ENCODE measurements around the gene SOX12. TPM values are rescaled to one million over a fixed set of nuclear protein-coding genes. Genes with fewer than 3 reads are reported as not detected.

Gene SOX12
- total and polyA plus RNA-seq, 2 experiments from 2014 or later: 6.9 to 15.4 TPM

DNA sequence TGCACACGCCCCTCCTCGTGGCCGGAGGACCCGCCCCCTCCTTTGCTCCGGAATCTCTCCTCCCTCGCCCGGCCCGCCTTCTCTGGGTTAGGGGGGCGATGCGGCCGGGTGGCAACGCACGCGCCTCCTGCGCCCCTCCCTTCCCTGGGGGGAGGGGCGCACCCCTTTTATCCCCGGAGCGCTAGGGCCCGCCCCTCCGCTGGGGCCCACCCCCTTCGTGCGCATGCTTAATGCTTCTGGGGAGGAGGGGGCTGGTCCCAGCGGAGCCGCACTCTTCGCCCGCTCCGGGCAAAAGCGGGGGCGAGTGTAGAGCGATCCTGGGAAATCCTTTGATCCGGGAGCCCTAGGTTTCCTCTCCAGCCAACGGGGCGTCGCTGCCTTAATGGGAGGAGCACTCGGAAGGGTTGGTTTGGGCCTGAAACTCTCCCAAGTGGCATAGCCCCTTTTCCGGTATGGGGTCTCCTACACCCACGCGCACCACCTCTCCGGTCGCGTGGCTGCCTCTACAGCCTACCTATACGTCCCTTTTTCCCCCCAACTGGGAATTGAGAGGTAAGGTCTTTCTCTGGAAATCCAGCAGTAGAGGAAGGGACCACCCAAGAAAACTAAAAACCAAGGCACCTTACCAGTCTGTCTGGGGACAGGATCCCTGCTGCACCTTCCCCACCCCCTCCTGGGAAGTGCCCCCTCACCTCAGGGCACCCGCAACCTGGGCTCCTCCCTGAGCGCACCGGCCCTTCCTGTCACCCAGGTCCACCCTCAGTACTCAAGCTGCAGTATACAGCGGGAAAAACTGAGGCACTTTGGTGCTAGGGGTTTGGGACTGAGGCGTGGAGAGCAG lies 2.1 kb downstream of the SOX12 start:
- Histone ChIP-seq H3K4me3 (peak overlapping the region; percentile 61), H3K4me1 (ENCODE audit: insufficient read depth) (peaks cover 5% of the 10 kb centered on the region), H4K20me1 (ENCODE audit: insufficient read depth, poor library complexity, severe bottlenecking) (peaks cover 35% of the 10 kb centered on the region), H2AFZ (no peak overlapping the region), H3K9me3 (ENCODE audit: low read depth) (no peaks in the 10 kb centered on the region), H3K9me2 (replicated peaks; ENCODE audit: insufficient read depth) (no peaks in the 10 kb centered on the region), H3K36me3 (replicated peaks; ENCODE audit: insufficient read depth, low read depth) (no peaks in the 10 kb centered on the region), H3K4me2 (peak overlapping the region; percentile 97), H3K27me3 (no peaks in the 10 kb centered on the region), H3K27ac (peak overlapping the region; percentile 79), H3K79me2 (peaks cover 32% of the 10 kb centered on the region)
- 3% methylated on average over 26 of the region's 47 CpGs for WGBS (ENCODE audit: low lambda C conversion rate, missing lambda C conversion rate)
- peak; percentile 96 for DNase-seq (ENCODE audit: low spot score)
- TF ChIP-seq EZH2 (IDR thresholded peaks at IDR 0.05; ENCODE audit: borderline replicate concordance): no peak
- TF ChIP-seq EZH2phosphoT487 (IDR thresholded peaks at IDR 0.05; ENCODE audit: low read depth, severe bottlenecking, unreplicated experiment): no peak
- TF ChIP-seq, protein P1, sequence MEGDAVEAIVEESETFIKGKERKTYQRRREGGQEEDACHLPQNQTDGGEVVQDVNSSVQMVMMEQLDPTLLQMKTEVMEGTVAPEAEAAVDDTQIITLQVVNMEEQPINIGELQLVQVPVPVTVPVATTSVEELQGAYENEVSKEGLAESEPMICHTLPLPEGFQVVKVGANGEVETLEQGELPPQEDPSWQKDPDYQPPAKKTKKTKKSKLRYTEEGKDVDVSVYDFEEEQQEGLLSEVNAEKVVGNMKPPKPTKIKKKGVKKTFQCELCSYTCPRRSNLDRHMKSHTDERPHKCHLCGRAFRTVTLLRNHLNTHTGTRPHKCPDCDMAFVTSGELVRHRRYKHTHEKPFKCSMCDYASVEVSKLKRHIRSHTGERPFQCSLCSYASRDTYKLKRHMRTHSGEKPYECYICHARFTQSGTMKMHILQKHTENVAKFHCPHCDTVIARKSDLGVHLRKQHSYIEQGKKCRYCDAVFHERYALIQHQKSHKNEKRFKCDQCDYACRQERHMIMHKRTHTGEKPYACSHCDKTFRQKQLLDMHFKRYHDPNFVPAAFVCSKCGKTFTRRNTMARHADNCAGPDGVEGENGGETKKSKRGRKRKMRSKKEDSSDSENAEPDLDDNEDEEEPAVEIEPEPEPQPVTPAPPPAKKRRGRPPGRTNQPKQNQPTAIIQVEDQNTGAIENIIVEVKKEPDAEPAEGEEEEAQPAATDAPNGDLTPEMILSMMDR (IDR thresholded peaks at IDR 0.05; ENCODE audit: poor library complexity): no peak

- Histone ChIP-seq H3K4me3 (peak overlapping the region; percentile 61), H3K4me1 (ENCODE audit: insufficient read depth) (peaks cover 5% of the 10 kb centered on the region)
These were observed 2.9 kb downstream of the SOX12 start for GRCh38 chr20:328027-328974.

DNA sequence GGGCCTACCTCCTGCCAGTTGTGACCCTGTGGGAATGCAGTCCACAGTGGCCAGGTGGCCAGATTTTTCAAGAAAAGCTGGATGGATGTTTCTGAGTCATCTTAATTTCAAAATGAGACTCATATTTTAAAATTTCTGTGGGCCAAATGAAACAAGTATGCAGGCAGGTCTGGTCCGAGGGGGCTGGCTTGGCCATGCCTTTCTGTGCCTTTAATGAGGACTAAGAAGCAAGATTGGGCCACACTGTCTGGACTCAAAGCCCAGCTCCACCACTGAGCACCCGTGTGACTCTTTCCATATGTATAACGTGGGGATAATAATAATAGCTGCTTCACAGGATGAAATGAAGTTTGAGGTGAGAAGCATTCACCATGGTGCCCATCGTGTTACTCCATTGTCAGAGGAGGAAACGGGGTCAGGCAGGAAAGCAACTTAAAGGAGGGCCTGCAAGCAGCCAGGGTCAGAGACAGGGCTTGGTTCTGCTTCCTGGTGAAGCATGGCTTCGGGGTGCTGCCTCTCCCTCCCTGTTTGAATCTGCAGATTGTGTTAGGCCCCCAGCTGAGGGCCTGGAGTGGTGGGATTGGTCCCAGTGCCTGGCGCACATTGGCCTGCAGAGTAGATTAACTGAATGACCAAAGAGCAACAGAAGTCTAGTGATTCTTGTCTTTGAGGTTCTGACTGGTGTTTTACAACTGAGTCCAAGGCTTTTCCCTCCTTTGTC lies 3.8 kb downstream of the SOX12 start:
- peaks cover 32% of the 10 kb centered on the region for H3K79me2 ChIP-seq
- peaks cover 35% of the 10 kb centered on the region for H4K20me1 ChIP-seq (ENCODE audit: insufficient read depth, poor library complexity, severe bottlenecking)
- H3K27me3 ChIP-seq: no peaks in the 10 kb centered on the region
- H3K4me1 ChIP-seq (ENCODE audit: insufficient read depth): peaks cover 5% of the 10 kb centered on the region
- DNase-seq (ENCODE audit: low spot score): no peak
- H3K9me2 ChIP-seq (replicated peaks; ENCODE audit: insufficient read depth): no peaks in the 10 kb centered on the region
- WGBS (ENCODE audit: low lambda C conversion rate, missing lambda C conversion rate): 67% methylated on average over 7 of the region's 7 CpGs
- no peak overlapping the region for H3K4me3 ChIP-seq
- H3K36me3 ChIP-seq (replicated peaks; ENCODE audit: insufficient read depth, low read depth): no peaks in the 10 kb centered on the region
- no peaks in the 10 kb centered on the region for H3K9me3 ChIP-seq (ENCODE audit: low read depth)
- H3K27ac ChIP-seq: peak overlapping the region; percentile 29
- H3K4me2 ChIP-seq: peak overlapping the region; percentile 97
- H2AFZ ChIP-seq: no peak overlapping the region
- no peak for TF ChIP-seq EZH2phosphoT487 (IDR thresholded peaks at IDR 0.05; ENCODE audit: low read depth, severe bottlenecking, unreplicated experiment)
- TF ChIP-seq, protein P1 (IDR thresholded peaks at IDR 0.05; ENCODE audit: poor library complexity): no peak
- TF ChIP-seq EZH2 (IDR thresholded peaks at IDR 0.05; ENCODE audit: borderline replicate concordance): no peak

More at GRCh38 chr20:328027-328974, 2.9 kb downstream of the SOX12 start:
- peak; percentile 9 for DNase-seq (ENCODE audit: low spot score)
- no peaks in the 10 kb centered on the region for H3K36me3 ChIP-seq (replicated peaks; ENCODE audit: insufficient read depth, low read depth)
- TF ChIP-seq, protein P1 (IDR thresholded peaks at IDR 0.05; ENCODE audit: poor library complexity): no peak
- TF ChIP-seq EZH2 (IDR thresholded peaks at IDR 0.05; ENCODE audit: borderline replicate concordance): no peak
- no peak for TF ChIP-seq EZH2phosphoT487 (IDR thresholded peaks at IDR 0.05; ENCODE audit: low read depth, severe bottlenecking, unreplicated experiment)
- H2AFZ ChIP-seq: no peak overlapping the region
- H3K27ac ChIP-seq: peak overlapping the region; percentile 79
- H3K9me2 ChIP-seq (replicated peaks; ENCODE audit: insufficient read depth): no peaks in the 10 kb centered on the region
- H3K79me2 ChIP-seq: peaks cover 32% of the 10 kb centered on the region
- peaks cover 35% of the 10 kb centered on the region for H4K20me1 ChIP-seq (ENCODE audit: insufficient read depth, poor library complexity, severe bottlenecking)
- 54% methylated on average over 23 of the region's 31 CpGs for WGBS (ENCODE audit: low lambda C conversion rate, missing lambda C conversion rate)
- H3K27me3 ChIP-seq: no peaks in the 10 kb centered on the region
- H3K4me2 ChIP-seq: peak overlapping the region; percentile 97
- no peaks in the 10 kb centered on the region for H3K9me3 ChIP-seq (ENCODE audit: low read depth)

Data from hepatocyte (in vitro differentiated cells).